Measurements from ENCODE around the gene MFNG.

Gene MFNG

GRCh38 chr22:37461961-37462360 lies 24.2 kb downstream of the MFNG start:
- Histone ChIP-seq H3K36me3 (peaks cover 20% of the 10 kb centered on the region), H3K27ac (no peak overlapping the region), H3K27me3 (ENCODE audit: insufficient read depth, low read depth, severe bottlenecking) (no peaks in the 10 kb centered on the region), H3K9me3 (ENCODE audit: severe bottlenecking) (no peaks in the 10 kb centered on the region), H3K4me3 (ENCODE audit: low read depth, low read length) (no peak overlapping the region)
- no peak for TF ChIP-seq CTCF (IDR thresholded peaks at IDR 0.05; ENCODE audit: low read depth, low read length)
- peak; percentile 48 for DNase-seq

DNA sequence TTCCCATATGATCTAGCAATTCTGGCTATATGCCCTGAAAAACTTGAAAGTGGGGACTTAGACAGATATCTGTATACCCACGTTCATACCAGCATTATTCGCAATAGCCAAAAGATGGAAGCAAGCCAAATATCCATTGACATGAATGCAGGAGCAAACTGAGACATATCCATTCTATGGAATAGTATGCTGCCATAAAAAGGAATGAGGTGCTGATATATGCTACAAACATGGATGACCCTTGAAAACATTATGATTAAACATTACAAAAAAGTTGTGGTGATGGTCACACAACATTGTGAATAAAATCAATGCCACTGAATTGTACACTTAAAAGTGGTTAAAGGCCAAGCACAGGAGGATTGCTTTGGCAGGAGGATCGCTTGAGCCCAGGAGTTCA lies 25.5 kb downstream of the MFNG start:
- no peak for TF ChIP-seq CTCF (IDR thresholded peaks at IDR 0.05; ENCODE audit: low read depth, low read length)

DNA sequence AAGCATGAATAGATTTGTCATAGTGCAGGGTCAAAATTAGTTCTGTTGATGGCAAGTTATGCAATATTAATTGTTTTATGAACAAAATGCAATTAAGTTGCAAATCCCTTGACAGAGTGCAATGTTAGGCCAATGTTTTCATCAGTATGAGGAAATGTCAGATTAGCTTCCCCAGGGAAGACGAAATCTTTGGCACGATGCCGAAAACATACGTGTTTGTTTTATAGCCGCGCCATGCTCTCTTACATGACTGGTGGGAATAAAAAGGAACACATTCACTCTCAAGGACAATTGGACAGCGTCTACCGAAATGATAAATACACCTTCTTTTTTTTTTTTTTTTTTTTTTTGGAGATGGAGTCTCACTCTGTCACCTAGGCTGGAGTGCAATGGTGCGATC lies 27.0 kb downstream of the MFNG start:
- no peak for DNase-seq
- no peaks in the 10 kb centered on the region for H3K27me3 ChIP-seq (ENCODE audit: insufficient read depth, low read depth, severe bottlenecking)
- no peak overlapping the region for H3K4me3 ChIP-seq (ENCODE audit: low read depth, low read length)
- TF ChIP-seq CTCF (IDR thresholded peaks at IDR 0.05; ENCODE audit: low read depth, low read length), result no peak
- no peaks in the 10 kb centered on the region for H3K9me3 ChIP-seq (ENCODE audit: severe bottlenecking)
- no peaks in the 10 kb centered on the region for H3K36me3 ChIP-seq
- H3K27ac ChIP-seq, result no peak overlapping the region

More for the DNA sequence above, 25.5 kb downstream of the MFNG start:
- H3K4me3 ChIP-seq (ENCODE audit: low read depth, low read length), result no peak overlapping the region
- H3K27ac ChIP-seq, result no peak overlapping the region
- peaks cover 10% of the 10 kb centered on the region for H3K36me3 ChIP-seq
- no peaks in the 10 kb centered on the region for H3K9me3 ChIP-seq (ENCODE audit: severe bottlenecking)
- DNase-seq, result no peak
- no peaks in the 10 kb centered on the region for H3K27me3 ChIP-seq (ENCODE audit: insufficient read depth, low read depth, severe bottlenecking)

DNA sequence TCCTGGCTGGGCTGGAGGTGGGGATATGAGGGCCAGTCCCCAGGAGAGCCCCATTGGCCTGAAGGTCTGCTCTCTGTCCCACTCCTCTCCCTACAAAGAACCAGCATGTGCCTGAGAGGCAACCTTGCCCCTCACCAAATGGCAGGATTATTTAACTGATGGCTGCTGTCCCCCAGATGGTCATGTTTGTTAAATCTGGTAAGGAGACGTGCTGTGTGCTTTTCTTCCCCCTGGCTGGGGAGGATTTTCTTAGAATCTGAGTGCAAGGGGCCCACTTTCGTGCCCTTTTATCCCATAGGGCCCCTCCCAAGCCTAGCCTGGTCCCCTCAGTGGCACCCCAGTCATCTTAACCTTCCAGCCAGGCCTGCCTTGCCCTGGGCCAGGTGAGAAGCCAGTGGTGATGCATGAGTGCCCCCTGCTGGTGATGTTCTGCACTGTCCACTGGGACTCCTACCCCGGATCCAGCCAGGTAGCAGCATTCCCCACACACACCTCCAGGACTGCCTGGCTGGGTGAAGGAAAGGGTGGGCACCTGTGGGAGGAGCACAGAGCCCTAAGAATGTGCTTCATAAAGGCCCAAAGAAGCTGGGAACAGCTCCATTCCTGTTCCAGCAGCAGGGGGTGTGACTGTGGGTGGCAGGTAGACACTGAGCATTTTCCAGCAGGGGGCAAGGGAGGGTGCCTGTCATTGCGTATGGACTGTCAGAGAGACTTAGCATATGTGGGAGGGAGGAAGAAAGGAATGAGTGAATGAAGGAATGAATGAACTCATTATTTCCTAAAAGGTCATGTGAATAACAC lies 28.9 kb downstream of the MFNG start:
- Histone ChIP-seq H3K9me3 (ENCODE audit: severe bottlenecking) (no peaks in the 10 kb centered on the region), H3K36me3 (no peaks in the 10 kb centered on the region), H3K27ac (peak overlapping the region; percentile 15), H3K27me3 (ENCODE audit: insufficient read depth, low read depth, severe bottlenecking) (no peaks in the 10 kb centered on the region), H3K4me3 (ENCODE audit: low read depth, low read length) (no peak overlapping the region)
- DNase-seq, result peak; percentile 85
- TF ChIP-seq CTCF (IDR thresholded peaks at IDR 0.05; ENCODE audit: low read depth, low read length), result peak; percentile 96

DNA sequence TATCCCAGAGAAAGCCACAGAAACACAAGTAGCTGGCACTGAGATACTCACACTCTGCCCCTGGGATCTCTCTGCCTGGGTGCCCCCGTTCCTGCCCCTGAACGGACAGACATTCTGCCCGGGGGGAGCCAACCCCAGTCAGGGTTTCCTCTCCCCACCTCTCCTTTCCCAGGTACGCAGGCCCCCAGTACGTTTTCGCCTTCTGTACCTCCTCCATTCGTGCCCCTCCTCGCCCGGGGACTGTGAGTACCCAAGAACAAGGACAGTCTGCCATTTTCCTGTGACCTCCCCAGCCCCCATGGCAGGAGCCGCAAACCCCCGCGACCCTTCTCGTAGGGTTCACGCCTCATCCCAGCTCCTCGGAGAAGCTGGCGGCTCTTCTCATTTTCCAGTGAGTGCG lies 29.8 kb downstream of the MFNG start:
- peak overlapping the region; percentile 15 for H3K27ac ChIP-seq

More for the DNA sequence above, 29.8 kb downstream of the MFNG start:
- H3K27me3 ChIP-seq (ENCODE audit: insufficient read depth, low read depth, severe bottlenecking), result no peaks in the 10 kb centered on the region
- H3K36me3 ChIP-seq, result no peaks in the 10 kb centered on the region
- no peak for TF ChIP-seq CTCF (IDR thresholded peaks at IDR 0.05; ENCODE audit: low read depth, low read length)
- DNase-seq, result no peak
- H3K9me3 ChIP-seq (ENCODE audit: severe bottlenecking), result no peaks in the 10 kb centered on the region
- H3K4me3 ChIP-seq (ENCODE audit: low read depth, low read length), result peak overlapping the region; percentile 19

Measured in WERI-Rb-1 (cell line).